Lower leg skin (tissue), 3 donors: Measurements from ENCODE around the gene VEGFC.

Source experiments
- POLR2A ChIP-seq, 2 donors: fragments of 450-650 bp; IDR thresholded peaks; one replicate each; pipeline ENCODE4 v1.6.1; 2016 to 2017; ENCODE audit warnings: antibody characterized with exemption in 2 of 2, mild to moderate bottlenecking in 1 of 2, moderate library complexity in 1 of 2
- TF ChIP-seq, protein P1 (sequence below), 3 donors: fragments of 450-650 bp; IDR thresholded peaks; one replicate each; pipeline ENCODE4 v1.5.1; 2016; ENCODE audit warnings: antibody characterized with exemption in 3 of 3, mild to moderate bottlenecking in 3 of 3, moderate library complexity in 2 of 3

DNA sequence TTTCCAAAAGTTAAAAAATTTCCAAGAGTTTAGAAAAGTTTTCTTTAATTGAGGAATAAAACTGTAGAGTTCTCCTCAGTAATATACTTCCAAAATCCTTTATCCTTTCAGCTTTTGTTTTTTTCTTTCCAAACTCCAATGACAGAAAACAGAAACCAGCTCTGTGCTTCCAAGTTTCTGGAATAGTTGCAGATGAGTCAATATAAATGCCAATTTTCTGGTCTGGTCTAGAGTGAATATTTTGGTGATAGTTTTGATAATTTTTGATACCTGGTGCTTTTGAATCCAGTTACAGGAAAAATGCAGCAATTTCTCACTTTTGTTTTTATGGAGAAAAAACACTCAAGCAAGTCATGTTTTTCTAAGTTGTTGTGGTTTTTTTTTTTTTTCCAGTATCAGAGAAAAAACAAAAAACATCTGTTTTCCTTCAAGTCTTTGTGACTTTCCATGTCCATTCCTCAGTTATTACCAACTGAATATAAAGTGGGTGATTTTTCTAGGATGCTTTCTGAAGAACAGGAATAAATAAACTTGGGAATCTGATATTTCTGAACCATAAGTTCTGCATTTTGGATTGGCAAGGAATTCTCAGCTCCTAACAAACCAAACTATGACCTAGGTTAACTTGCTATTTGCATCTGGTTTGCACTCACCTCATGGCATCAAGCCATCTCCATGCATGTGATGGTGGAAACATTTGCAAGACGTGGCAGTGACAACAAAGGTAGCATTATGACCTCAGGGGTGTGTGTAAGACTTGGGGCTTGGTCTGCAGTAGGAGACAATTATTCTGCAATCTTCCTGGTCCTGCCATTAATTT, 139.1 kb downstream of the VEGFC start:
- TF ChIP-seq POLR2A (IDR thresholded peaks at IDR 0.05) = no peak
- TF ChIP-seq, protein P1, sequence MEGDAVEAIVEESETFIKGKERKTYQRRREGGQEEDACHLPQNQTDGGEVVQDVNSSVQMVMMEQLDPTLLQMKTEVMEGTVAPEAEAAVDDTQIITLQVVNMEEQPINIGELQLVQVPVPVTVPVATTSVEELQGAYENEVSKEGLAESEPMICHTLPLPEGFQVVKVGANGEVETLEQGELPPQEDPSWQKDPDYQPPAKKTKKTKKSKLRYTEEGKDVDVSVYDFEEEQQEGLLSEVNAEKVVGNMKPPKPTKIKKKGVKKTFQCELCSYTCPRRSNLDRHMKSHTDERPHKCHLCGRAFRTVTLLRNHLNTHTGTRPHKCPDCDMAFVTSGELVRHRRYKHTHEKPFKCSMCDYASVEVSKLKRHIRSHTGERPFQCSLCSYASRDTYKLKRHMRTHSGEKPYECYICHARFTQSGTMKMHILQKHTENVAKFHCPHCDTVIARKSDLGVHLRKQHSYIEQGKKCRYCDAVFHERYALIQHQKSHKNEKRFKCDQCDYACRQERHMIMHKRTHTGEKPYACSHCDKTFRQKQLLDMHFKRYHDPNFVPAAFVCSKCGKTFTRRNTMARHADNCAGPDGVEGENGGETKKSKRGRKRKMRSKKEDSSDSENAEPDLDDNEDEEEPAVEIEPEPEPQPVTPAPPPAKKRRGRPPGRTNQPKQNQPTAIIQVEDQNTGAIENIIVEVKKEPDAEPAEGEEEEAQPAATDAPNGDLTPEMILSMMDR (IDR thresholded peaks at IDR 0.05) = no peak
